Umbilical cord (tissue), 2 donors: Measurements from ENCODE around the gene MYRIP. TPM values are rescaled to one million over a fixed set of nuclear protein-coding genes. Genes with fewer than 3 reads are reported as not detected.
"Not testable (repeated sequence)": the region's sequence is repeated elsewhere in the genome, so short reads cannot be mapped to it uniquely, and the experiment has no call there.

Source experiments
- DNase-seq: peaks from one replicate; pipeline ENCODE4 v3.0.0-alpha.2; 2015; ENCODE audit warnings: low spot score
- total RNA-seq: library from RNA; depleted of rRNA; stranded (reverse); fragments of >200 nt; gene quantifications from one replicate; pipeline ENCODE4 v1.2.3, GENCODE V29; 2014; ENCODE audit warnings: low replicate concordance; ENCODE audit not compliant: insufficient read depth

The MYRIP gene
- total RNA-seq, 1 donor from 2014 or later: 1.2 TPM

GRCh38 chr3:40268802-40269524, 459.6 kb downstream of the MYRIP start:
- no peak for DNase-seq

GRCh38 chr3:40278791-40279190, 469.4 kb downstream of the MYRIP start:
- no peak for DNase-seq

- no peak for DNase-seq
These were observed 472.6 kb downstream of the MYRIP start for GRCh38 chr3:40281995-40282394.

- DNase-seq: not testable (repeated sequence)
These were observed 473.6 kb downstream of the MYRIP start for GRCh38 chr3:40283057-40283456.

GRCh38 chr3:40287248-40287647, 477.8 kb downstream of the MYRIP start:
- no peak for DNase-seq

GRCh38 chr3:40290396-40290795, 481.0 kb downstream of the MYRIP start:
- DNase-seq: no peak

GRCh38 chr3:40291471-40291870, 482.1 kb downstream of the MYRIP start:
- DNase-seq: no peak

GRCh38 chr3:40292637-40293349, 483.4 kb downstream of the MYRIP start:
- DNase-seq: no peak

GRCh38 chr3:40294434-40294833, 485.0 kb downstream of the MYRIP start:
- DNase-seq: no peak

- no peak for DNase-seq
These were observed 488.7 kb downstream of the MYRIP start for GRCh38 chr3:40298075-40298474.

- DNase-seq: no peak
These were observed 489.8 kb downstream of the MYRIP start for GRCh38 chr3:40299130-40299720.

- DNase-seq: peak; percentile 9
These were observed 490.4 kb downstream of the MYRIP start for GRCh38 chr3:40299721-40300335.

- DNase-seq: no peak
These were observed 493.4 kb downstream of the MYRIP start for GRCh38 chr3:40302784-40303183.

- no peak for DNase-seq
These were observed 494.9 kb downstream of the MYRIP start for GRCh38 chr3:40304352-40304751.

GRCh38 chr3:40306336-40306735, 496.9 kb downstream of the MYRIP start:
- no peak for DNase-seq

GRCh38 chr3:40307176-40307575, 497.8 kb downstream of the MYRIP start:
- no peak for DNase-seq

GRCh38 chr3:40308725-40309417, 499.5 kb downstream of the MYRIP start:
- no peak for DNase-seq

- peak; percentile 99 for DNase-seq
These were observed 500.1 kb downstream of the MYRIP start, which contains the start of gene EIF1B for GRCh38 chr3:40309418-40309924. Gene EIF1B, plus strand, starts transcription at chr3:40309707. Its CDS starts 235 bp downstream, at chr3:40309942.
